GM13977 (cell line): ENCODE measurements around the gene FARS2.

Source experiments
- DNase-seq: peaks from one replicate; pipeline ENCODE4 v3.0.0; 2012; ENCODE audit warnings: low spot score
- in situ Hi-C: fragments of 300-500 bp; cut with MboI; formaldehyde crosslinking; loops from one replicate; pipeline ENCODE4 v1.12.0; 2022; ENCODE audit warnings: low sequenced_read_pairs, low pct_unique_long_range_greater_than_20kb, mixed read lengths, inconsistent platforms; ENCODE audit not compliant: unreplicated experiment
- TF ChIP-seq, protein P1 (sequence below): IDR thresholded peaks from 2 replicates; pipeline ENCODE4 v1.5.1; 2012; ENCODE audit warnings: mild to moderate bottlenecking, control low read depth; ENCODE audit not compliant: insufficient read depth; ENCODE audit errors: extremely low read depth, missing control alignments

Gene FARS2

DNA sequence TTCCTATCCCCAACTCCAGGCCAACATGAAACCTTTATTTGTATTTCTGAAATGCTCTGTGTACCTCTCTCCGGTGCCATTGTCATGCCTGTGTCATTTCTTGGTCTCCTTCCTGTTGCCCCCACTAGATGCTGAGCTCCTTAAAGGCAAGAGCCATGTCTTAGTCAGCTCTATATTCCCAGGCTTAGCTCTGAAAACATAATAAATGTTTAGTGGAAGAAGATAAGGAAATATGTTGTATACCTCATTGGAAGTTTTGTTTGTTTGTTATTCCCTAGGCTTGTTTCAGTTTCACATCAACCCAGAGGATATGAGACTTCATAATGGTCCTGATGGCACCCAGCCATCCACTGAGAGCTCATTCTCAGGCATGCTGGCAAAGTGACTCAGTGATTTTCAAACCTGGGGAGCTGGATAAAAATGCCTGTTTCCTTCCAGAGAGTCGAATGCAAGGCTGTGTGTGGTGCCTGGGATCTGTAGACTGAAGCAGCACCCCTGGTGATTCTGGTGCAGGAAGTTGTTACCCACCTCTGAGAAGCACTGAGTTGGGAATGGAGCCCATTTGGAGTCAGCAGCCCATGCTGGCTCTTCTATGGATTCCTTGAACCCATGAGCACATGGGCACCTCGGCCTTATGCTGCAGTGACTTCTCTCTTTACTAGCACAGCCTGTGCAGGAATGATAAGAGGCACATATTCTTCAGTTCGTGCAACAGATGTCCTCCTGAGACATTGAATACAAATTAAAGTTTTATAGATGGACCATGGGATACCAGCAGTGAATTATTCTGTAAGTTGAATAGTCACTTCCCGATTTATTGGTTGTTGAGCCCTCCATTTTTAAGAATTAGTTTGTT is 205.2 kb downstream of the FARS2 start:
- in situ Hi-C loops: loop anchor here (25.0 kb wide), 1 partner anchor 521 kb away; no protein-coding TSS in a partner anchor
- no peak for DNase-seq
- TF ChIP-seq, protein P1, sequence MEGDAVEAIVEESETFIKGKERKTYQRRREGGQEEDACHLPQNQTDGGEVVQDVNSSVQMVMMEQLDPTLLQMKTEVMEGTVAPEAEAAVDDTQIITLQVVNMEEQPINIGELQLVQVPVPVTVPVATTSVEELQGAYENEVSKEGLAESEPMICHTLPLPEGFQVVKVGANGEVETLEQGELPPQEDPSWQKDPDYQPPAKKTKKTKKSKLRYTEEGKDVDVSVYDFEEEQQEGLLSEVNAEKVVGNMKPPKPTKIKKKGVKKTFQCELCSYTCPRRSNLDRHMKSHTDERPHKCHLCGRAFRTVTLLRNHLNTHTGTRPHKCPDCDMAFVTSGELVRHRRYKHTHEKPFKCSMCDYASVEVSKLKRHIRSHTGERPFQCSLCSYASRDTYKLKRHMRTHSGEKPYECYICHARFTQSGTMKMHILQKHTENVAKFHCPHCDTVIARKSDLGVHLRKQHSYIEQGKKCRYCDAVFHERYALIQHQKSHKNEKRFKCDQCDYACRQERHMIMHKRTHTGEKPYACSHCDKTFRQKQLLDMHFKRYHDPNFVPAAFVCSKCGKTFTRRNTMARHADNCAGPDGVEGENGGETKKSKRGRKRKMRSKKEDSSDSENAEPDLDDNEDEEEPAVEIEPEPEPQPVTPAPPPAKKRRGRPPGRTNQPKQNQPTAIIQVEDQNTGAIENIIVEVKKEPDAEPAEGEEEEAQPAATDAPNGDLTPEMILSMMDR: no peak

DNA sequence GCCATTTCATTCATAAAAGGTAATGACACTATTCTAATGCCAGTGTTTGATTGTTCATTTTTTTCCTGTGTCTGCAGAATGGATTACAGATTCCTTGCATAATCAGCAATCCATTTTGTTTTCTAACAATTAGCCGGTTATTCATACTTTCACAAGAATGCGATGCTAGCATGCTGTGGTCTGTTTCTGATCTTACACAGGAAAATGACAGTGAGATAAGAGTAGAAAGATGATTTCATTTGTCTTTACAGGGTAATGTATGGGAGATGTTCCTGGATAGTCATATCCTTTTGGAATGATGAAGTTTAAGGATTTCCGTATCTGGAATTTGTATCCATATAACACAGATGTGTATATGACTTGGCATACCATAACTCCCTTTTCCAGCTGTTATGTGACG is 207.3 kb downstream of the FARS2 start:
- in situ Hi-C loops: loop anchor here (25.0 kb wide), 1 partner anchor 519 kb away; no protein-coding TSS in a partner anchor
- no peak for DNase-seq
- TF ChIP-seq, protein P1: no peak

DNA sequence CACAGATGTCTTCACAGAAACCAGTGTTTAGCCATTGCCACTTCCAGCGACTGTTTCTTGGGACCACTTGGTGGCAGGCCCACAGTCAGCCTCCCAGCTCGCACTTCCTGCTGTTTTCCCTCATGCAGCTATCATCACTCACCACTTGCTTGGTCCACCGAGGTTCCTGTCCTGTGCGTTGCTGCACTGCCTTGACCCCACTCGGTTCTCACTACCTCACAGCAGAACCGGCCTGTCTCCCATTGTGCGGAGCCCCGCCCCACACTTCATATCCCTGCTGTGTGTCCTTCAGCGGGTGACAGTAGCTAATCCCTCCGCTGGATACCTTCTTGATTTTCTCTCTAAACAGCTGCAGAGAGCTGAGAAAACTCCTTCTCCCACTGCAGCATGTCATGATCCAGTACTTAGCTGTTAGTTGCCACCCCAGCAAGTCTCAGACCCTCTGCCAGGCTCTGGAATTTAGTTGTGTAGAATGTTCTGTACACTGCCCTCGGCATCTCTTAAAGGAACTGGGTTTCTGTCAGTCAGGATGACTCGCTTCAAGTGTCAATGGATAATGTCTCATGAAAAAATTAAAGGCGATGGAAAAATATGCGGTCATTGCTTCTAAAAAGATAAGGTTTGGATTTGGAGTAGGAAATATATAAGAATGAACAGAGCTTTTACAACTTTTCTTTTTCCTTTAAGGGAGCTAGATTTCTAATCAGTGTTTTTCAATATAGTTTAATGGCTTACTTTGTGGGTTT is 208.0 kb downstream of the FARS2 start:
- in situ Hi-C loops: loop anchor here (25.0 kb wide), 1 partner anchor 518 kb away; no protein-coding TSS in a partner anchor
- TF ChIP-seq, protein P1: no peak
- no peak for DNase-seq

DNA sequence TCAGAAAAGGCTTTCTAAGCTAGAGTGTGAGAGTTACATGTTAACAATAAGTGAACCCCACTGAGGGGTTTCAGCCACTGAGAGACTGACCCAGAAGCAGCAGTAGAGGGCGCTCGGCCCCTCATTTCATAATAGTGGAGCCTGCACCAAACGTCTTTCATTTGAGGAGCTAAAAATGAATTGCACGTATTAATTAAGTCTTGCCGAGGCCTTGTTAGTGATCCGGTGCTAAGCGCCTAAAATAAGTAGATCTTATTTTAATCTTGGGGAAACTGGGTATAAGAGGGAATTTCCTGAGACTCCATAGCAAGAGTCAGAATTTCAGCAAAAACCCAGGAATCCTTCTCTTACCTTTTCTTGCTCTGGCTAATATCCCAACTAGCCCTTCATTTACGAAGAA is 209.7 kb downstream of the FARS2 start:
- TF ChIP-seq, protein P1: peak; percentile 93
- peak; percentile 75 for DNase-seq
- in situ Hi-C loops: loop anchor here (25.0 kb wide), 1 partner anchor 516 kb away; no protein-coding TSS in a partner anchor

DNA sequence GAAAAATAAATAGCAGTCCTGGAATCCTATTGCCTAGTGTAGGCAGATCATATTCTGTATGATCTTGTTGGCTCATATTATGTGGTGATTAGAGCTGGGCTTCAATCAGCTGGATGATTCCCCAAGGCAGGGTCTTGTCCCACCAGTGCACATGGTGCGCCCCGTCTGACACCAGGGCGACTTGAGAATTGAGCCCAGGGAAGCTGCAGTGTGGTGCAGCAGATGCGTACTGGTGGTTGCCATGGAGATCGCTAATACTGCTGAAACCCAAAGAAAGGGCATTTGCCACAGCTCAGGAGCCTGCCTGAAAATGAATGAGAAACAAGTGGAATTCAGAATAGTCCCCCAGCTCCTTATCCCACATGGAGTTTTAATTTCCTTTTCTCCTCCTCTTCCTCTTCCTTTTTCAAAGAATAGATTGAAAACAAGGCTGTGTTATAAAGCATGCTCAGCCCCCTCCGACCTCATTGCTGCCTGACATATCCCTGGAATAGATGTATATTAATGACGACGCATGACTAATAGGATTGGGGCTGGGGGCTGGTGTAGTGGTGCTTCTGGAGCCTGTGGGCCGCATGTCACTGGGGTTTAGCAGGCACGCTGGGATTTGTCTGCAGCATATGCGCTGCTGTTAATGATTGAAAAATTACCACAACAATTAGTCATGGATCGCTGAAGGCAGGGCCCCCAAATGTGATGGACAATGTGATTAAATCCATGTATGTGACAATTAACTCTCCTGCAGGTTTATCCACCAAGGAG is 210.5 kb downstream of the FARS2 start:
- DNase-seq: no peak
- in situ Hi-C loops: loop anchor here (25.0 kb wide), 1 partner anchor 515 kb away; no protein-coding TSS in a partner anchor
- TF ChIP-seq, protein P1: no peak

DNA sequence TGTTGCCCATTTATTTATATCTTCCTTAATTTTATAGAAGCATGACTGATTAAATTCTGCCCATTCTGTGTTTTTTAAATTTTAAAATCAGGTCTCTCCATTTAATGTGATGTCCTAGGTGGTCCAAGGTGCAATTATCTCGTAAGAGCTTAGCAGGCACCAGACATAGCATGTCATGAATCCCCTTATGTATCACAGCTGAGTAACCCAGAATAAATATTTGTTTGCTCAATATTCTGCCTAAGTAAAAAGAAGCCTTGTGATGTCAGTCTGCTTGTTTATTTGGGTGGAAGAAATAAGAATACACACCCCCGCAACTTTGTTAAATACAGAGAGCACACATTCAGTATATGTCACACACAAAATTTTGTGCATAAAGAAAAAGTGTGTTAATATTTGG is 211.3 kb downstream of the FARS2 start:
- TF ChIP-seq, protein P1: no peak
- no peak for DNase-seq
- in situ Hi-C loops: loop anchor here (25.0 kb wide), 1 partner anchor 515 kb away; no protein-coding TSS in a partner anchor
